Measurements from ENCODE around the gene PRKCD. TPM values are rescaled to one million over a fixed set of nuclear protein-coding genes. Genes with fewer than 3 reads are reported as not detected.
A peak's percentile ranks its signal among the peaks of the same experiment; 100 is the strongest.

The PRKCD gene
- 30.1 and 34.3 TPM in 2 replicates for total RNA-seq (2021)
- Bru-seq, nascent RNA, result percentile 57 among the genes with signal in this experiment
- BruChase-seq, experiment 1, labeled RNA remaining after a 2-hour chase, result percentile 59 among the genes with signal in this experiment
- BruChase-seq, experiment 2, labeled RNA remaining after a 6-hour chase, result percentile 72 among the genes with signal in this experiment
- long read RNA-seq, transcript PRKCD-201 (19 exons, 2,680 nt), result minor isoform, 11 of 60 reads
- long read RNA-seq, transcript PRKCD-202 (18 exons, 2,810 nt), result major isoform, 22 of 60 reads
- long read RNA-seq, partial matches to known transcripts, result 24 of 60 reads
- long read RNA-seq, other reads (novel, unspliced or antisense), result 3 of 60 reads

DNA sequence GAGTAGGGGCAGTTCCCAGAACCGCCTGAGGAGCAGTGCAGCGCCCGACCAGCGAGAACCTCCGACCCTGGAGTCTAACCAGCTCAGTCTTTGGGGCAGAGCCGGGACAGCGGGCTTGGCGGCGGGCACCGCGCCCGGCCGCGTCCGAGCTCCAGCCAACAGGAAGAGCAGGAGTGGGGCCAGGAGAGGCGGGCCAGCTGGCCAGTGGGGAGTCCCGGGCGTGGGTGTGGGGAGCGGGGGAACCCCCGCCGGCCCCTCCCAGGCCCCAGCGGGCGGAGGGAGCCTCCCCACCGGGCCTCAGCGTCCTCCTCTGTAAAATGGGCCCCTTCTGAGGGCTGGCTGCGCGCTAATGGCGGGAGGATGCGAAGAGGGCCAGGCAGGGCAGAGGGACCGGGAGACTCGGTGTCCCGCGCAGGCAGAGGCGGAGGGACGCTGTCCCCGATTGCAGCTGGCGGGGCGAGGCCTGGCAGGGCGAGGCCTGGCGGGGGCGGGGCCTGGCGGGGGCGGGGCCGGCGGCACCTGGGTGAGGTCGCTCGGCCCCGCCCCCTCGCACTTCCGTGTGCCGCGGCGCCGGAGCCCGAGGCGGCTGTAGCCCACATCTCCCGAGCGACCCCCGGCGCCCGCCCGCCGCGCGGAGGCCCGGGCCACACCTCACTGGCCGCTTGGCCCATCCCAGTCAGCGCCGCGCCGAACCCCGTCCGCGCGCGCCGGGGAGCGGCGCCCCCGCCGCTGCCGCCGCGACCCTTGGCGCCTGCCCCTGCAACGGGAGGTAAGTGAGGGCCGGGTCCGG is at the start of gene PRKCD:
Gene PRKCD, plus strand, starts transcription at position 550 of the 790 bp plus-strand sequence. CDS start 17,214 bp downstream, outside the sequence.
- peaks cover 57% of the 10 kb centered on the region for H3K4me1 ChIP-seq (replicated peaks; ENCODE audit: insufficient read depth)
- H3K27ac ChIP-seq, result no peak within 1 kb of the TSS
- H3K4me3 ChIP-seq, result peak within 1 kb of the TSS; percentile 84
- CTCF ChIA-PET, result no interaction called here
- BruUV-seq (replicated peaks), result no TSS peak
- H3K4me2 ChIP-seq, result peak within 1 kb of the TSS; percentile 90
- no peaks in the 10 kb centered on the region for H3K36me3 ChIP-seq (ENCODE audit: low read depth)
- H3K79me2 ChIP-seq (ENCODE audit: low read depth), result peaks cover 36% of the 10 kb centered on the region
- TF ChIP-seq CTCF (conservative IDR thresholded peaks at IDR 0.05), result 0 out of 2 replicates have a peak, but pooled peaks have one; percentile 13
- TF ChIP-seq EZH2 (IDR thresholded peaks at IDR 0.05; ENCODE audit: low read depth), result no peak
- H3K9me3 ChIP-seq (ENCODE audit: insufficient read depth, low read depth), result no peaks in the 10 kb centered on the region
- no peaks in the 10 kb centered on the region for H3K27me3 ChIP-seq (ENCODE audit: insufficient read depth, low read depth)
- H2AFZ ChIP-seq, result peak within 1 kb of the TSS; percentile 79
- intact Hi-C loops (cut with micrococcal nuclease; ENCODE audit: unreplicated experiment), result loop anchor here (2.0 kb wide), 1 partner anchor 110 kb away; no protein-coding TSS in a partner anchor
- H4K20me1 ChIP-seq (ENCODE audit: insufficient read depth), result peaks cover 5% of the 10 kb centered on the region; the same call in 1 of the 2 replicates
- peak; percentile 60 to 84 for DNase-seq
- H3F3A ChIP-seq (ENCODE audit: insufficient read depth, low read depth), result peaks cover 10% of the 10 kb centered on the region; the same call in 1 of the 2 replicates
- POLR2A ChIA-PET (ENCODE audit: unreplicated experiment), result interaction anchor here (0.7 to 1.0 kb wide), 2 partner anchors 15 to 26 kb away, joined by 3 to 4 read pairs; no protein-coding TSS in a partner anchor
- H3K9me2 ChIP-seq (ENCODE audit: insufficient read depth), result no peaks in the 10 kb centered on the region

DNA sequence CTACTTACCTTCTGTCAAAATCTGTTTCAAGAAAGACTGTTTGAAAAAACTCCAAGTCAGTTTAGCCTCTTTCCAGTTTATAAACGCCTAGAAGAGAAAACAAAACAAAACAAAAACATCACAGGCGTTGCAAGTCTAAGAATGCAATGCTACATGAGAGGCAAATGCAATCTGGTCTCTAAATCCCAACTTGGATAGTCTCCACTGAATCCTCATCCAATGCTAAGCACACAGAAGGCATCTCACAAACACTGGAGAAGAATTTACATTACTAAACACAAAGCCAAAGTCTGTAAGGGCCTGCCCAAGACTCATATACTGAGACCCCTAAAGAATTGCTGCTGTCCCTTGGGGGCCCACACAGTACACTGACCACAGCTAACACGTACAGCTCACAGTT is 49.2 kb upstream of the PRKCD start:
- H4K20me1 ChIP-seq (ENCODE audit: insufficient read depth), result no peaks in the 10 kb centered on the region
- H3K27me3 ChIP-seq (ENCODE audit: insufficient read depth, low read depth), result no peaks in the 10 kb centered on the region
- no peaks in the 10 kb centered on the region for H3K79me2 ChIP-seq (ENCODE audit: low read depth)
- no peak for TF ChIP-seq EZH2 (IDR thresholded peaks at IDR 0.05; ENCODE audit: low read depth)
- TF ChIP-seq CTCF (conservative IDR thresholded peaks at IDR 0.05), result no peak
- peaks cover 31% of the 10 kb centered on the region for H3K4me1 ChIP-seq (replicated peaks; ENCODE audit: insufficient read depth)
- no peak for DNase-seq
- no TSS peak for BruUV-seq (replicated peaks)
- no peak overlapping the region for H2AFZ ChIP-seq
- intact Hi-C loops (cut with micrococcal nuclease; ENCODE audit: unreplicated experiment), result no loop called here
- no peak overlapping the region for H3K27ac ChIP-seq
- CTCF ChIA-PET, result no interaction called here
- peaks cover 28% of the 10 kb centered on the region; the same call in 1 of the 2 replicates for H3F3A ChIP-seq (ENCODE audit: insufficient read depth, low read depth)
- POLR2A ChIA-PET (ENCODE audit: unreplicated experiment), result no interaction called here
- H3K9me3 ChIP-seq (ENCODE audit: insufficient read depth, low read depth), result no peaks in the 10 kb centered on the region
- H3K4me2 ChIP-seq, result no peak overlapping the region
- H3K9me2 ChIP-seq (ENCODE audit: insufficient read depth), result no peaks in the 10 kb centered on the region
- H3K36me3 ChIP-seq (ENCODE audit: low read depth), result peaks cover 13% of the 10 kb centered on the region; the same call in 1 of the 2 replicates
- H3K4me3 ChIP-seq, result no peak overlapping the region

GRCh38 chr3:53113293-53114010 is 47.6 kb upstream of the PRKCD start:
- no peaks in the 10 kb centered on the region for H3K79me2 ChIP-seq (ENCODE audit: low read depth)
- H3K9me3 ChIP-seq (ENCODE audit: insufficient read depth, low read depth), result no peaks in the 10 kb centered on the region
- no peaks in the 10 kb centered on the region for H3K9me2 ChIP-seq (ENCODE audit: insufficient read depth)
- POLR2A ChIA-PET (ENCODE audit: unreplicated experiment), result no interaction called here
- DNase-seq, result no peak
- no peak overlapping the region for H3K4me3 ChIP-seq
- H3K4me2 ChIP-seq, result no peak overlapping the region
- peaks cover 31% of the 10 kb centered on the region for H3K4me1 ChIP-seq (replicated peaks; ENCODE audit: insufficient read depth)
- H4K20me1 ChIP-seq (ENCODE audit: insufficient read depth), result no peaks in the 10 kb centered on the region
- H3K36me3 ChIP-seq (ENCODE audit: low read depth), result peaks cover 19% of the 10 kb centered on the region; the same call in 1 of the 2 replicates
- CTCF ChIA-PET, result interaction anchor here (0.9 to 1.0 kb wide), 2 partner anchors 56 to 83 kb away, joined by 3 to 6 read pairs; no protein-coding TSS in a partner anchor
- H3K27ac ChIP-seq, result no peak overlapping the region
- intact Hi-C loops (cut with micrococcal nuclease; ENCODE audit: unreplicated experiment), result loop anchor here (1.0 kb wide), 2 partner anchors 83 to 597 kb away; no protein-coding TSS in a partner anchor
- no TSS peak for BruUV-seq (replicated peaks)
- TF ChIP-seq CTCF (conservative IDR thresholded peaks at IDR 0.05) (no peak), EZH2 (IDR thresholded peaks at IDR 0.05; ENCODE audit: low read depth) (no peak)
- no peaks in the 10 kb centered on the region for H3K27me3 ChIP-seq (ENCODE audit: insufficient read depth, low read depth)
- H3F3A ChIP-seq (ENCODE audit: insufficient read depth, low read depth), result peaks cover 28% of the 10 kb centered on the region; the same call in 1 of the 2 replicates
- H2AFZ ChIP-seq, result no peak overlapping the region
